ENCODE results near the gene PM20D2. TPM values are rescaled to one million over a fixed set of nuclear protein-coding genes. Genes with fewer than 3 reads are reported as not detected.

The PM20D2 gene
- total RNA-seq, 1 donor from 2014 or later, result 18.3 TPM

DNA sequence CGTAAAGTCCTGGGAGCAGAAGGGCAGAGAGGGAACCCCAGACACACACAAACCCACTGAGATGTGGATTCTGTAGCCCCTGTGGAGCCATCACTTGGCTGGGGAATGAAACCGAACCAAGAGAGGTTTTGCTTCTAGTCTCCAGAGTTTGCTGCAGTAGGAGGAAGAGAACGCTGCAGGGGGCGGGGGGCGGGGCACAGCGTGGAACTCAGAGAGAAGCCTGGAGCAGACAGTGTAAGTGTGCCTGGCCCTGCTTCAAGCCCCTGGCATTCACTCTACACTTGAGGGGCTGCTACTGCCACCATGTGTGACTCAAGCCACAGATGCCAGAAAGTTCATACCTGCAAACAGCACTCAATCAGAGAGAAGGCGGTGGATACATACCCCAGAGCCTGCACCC is 52.4 kb downstream of the PM20D2 start:
- H3K9me3 Mint-ChIP-seq, result peaks cover 13% of the 10 kb centered on the region
- H3K27ac Mint-ChIP-seq, result no peak overlapping the region
- intact Hi-C loops (cut with micrococcal nuclease), result no loop called here
- H3K36me3 Mint-ChIP-seq (ENCODE audit: low read depth), result no peaks in the 10 kb centered on the region
- no peaks in the 10 kb centered on the region for H3K4me1 Mint-ChIP-seq
- peaks cover 5% of the 10 kb centered on the region for H3K27me3 Mint-ChIP-seq
- no peak for DNase-seq
- H3K4me3 Mint-ChIP-seq, result no peak overlapping the region

GRCh38 chr6:89199579-89199978 is 53.7 kb downstream of the PM20D2 start:
- Mint-ChIP-seq H3K36me3 (ENCODE audit: low read depth) (no peaks in the 10 kb centered on the region), H3K27me3 (peaks cover 5% of the 10 kb centered on the region), H3K9me3 (peaks cover 8% of the 10 kb centered on the region), H3K27ac (no peak overlapping the region), H3K4me3 (no peak overlapping the region), H3K4me1 (no peaks in the 10 kb centered on the region)
- no peak for DNase-seq
- intact Hi-C loops (cut with micrococcal nuclease), result no loop called here

DNA sequence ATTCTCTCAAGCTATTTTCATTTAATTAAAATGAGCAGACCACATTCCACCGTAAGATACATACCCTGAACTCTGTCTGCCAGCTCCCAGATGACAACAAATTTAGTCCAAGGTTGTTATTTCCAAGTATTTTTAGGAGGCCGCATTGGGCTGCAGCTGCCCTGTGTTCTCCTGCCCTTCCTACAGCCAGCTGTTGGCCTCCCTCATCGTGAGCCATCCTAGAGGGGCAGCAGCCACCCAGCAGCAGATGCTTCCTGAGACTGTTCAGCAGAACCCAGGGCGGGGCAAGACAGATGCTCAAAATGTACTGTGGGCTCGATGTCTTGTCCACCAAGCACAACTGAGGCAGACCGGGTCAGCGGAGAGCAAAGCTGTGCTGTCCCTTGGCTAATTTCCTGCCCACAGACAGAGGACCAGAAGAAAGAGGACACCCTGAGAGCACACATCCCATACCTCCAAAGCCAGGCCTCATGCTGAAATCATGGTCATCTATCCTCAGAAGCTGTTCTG is 54.9 kb downstream of the PM20D2 start:
- intact Hi-C loops (cut with micrococcal nuclease), result no loop called here
- Mint-ChIP-seq H3K27me3 (peaks cover 3% of the 10 kb centered on the region), H3K4me1 (no peaks in the 10 kb centered on the region), H3K9me3 (no peaks in the 10 kb centered on the region), H3K27ac (no peak overlapping the region), H3K36me3 (ENCODE audit: low read depth) (no peaks in the 10 kb centered on the region), H3K4me3 (no peak overlapping the region)
- DNase-seq, result no peak

DNA sequence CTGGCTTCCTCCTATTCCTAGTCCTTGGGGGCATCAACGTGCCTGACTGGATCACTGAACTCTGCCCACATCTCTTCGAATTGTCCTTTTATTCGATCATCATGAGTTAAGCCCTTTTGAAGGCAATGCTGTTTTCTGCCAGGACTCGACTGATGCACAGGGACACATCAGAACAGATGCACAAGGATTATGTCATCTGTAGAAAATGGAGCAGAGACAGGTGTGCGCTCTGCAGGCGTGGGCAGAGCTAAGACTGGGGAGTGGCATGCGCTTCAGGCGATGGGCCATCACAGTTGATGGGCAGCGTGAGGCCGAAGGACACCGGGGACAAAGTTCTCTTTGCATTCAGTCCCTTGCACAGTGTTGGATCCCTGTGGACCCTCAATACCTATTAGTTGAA is 58.2 kb downstream of the PM20D2 start:
- H3K4me1 Mint-ChIP-seq, result no peaks in the 10 kb centered on the region
- no peak overlapping the region for H3K4me3 Mint-ChIP-seq
- H3K36me3 Mint-ChIP-seq (ENCODE audit: low read depth), result no peaks in the 10 kb centered on the region

DNA sequence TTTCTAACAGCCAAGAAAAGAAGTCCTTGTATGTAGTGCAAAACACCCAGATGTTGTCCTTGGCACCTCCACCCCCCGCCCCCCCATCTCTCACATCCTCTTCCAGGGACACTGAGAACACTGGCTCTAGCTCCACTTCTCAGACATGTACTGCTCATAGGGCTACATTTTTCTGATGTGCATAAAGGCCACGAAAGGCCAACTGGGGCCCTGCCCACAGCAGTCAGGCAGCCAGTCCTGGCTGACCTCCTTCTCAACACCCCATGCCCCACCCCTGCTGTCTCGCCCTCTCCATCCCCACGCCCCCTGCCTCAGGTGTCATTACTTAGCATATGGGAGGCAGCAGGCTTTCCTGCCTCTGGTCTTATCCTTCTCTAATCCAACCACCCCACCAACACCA is 60.0 kb downstream of the PM20D2 start:
- H3K27me3 Mint-ChIP-seq, result no peaks in the 10 kb centered on the region
- H3K4me3 Mint-ChIP-seq, result no peak overlapping the region
- H3K27ac Mint-ChIP-seq, result no peak overlapping the region
- intact Hi-C loops (cut with micrococcal nuclease), result no loop called here
- H3K4me1 Mint-ChIP-seq, result no peaks in the 10 kb centered on the region
- no peaks in the 10 kb centered on the region for H3K36me3 Mint-ChIP-seq (ENCODE audit: low read depth)
- no peaks in the 10 kb centered on the region for H3K9me3 Mint-ChIP-seq
- DNase-seq, result no peak

More for the DNA sequence above, 58.2 kb downstream of the PM20D2 start:
- H3K9me3 Mint-ChIP-seq, result no peaks in the 10 kb centered on the region
- no peaks in the 10 kb centered on the region for H3K27me3 Mint-ChIP-seq
- intact Hi-C loops (cut with micrococcal nuclease), result no loop called here
- H3K27ac Mint-ChIP-seq, result no peak overlapping the region
- DNase-seq, result no peak

DNA sequence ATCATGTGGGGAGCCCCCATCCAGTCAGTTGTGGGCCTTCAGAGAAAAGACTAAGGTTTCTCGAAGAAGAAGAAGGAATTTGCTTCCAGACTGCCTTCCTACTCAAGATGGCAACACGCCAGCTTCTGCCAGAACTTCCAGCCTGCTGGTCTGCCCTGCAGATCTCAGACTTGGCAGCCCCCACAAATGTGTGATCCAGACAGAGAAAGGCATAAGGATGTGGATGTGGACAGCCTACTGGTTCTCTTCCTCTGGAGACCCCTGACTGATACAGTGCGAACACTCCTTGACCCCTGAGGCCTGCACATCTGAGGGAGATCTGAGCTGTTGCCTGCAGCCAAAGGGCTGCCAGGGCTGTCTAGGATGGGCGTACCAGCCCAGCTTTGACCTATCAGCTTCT is 62.7 kb downstream of the PM20D2 start:
- no peaks in the 10 kb centered on the region for H3K9me3 Mint-ChIP-seq
- H3K27me3 Mint-ChIP-seq, result peaks cover 2% of the 10 kb centered on the region

DNA sequence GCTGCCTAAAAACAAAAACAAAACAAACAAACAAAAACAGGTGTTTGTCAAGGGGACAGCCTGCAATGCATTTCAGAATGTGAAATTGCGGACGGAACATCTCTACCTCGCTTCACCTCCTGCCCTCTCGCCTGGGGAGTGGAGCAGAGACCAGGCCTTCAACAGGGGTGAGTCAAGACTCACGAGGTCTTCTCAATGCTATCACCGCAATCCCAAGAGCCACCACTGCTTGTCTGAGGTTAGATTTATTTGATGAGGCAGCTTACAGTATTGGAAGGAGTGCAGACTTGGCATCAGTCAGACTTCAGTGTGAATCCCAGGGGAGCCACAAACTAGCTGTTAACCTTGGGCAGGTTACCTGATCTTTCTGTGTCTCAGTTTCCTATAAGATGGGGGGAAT is 63.6 kb downstream of the PM20D2 start:
- intact Hi-C loops (cut with micrococcal nuclease), result no loop called here

More for the DNA sequence above, 62.7 kb downstream of the PM20D2 start:
- Mint-ChIP-seq H3K36me3 (ENCODE audit: low read depth) (no peaks in the 10 kb centered on the region), H3K4me1 (no peaks in the 10 kb centered on the region), H3K27ac (no peak overlapping the region), H3K4me3 (no peak overlapping the region)
- intact Hi-C loops (cut with micrococcal nuclease), result no loop called here
- DNase-seq, result no peak

DNA sequence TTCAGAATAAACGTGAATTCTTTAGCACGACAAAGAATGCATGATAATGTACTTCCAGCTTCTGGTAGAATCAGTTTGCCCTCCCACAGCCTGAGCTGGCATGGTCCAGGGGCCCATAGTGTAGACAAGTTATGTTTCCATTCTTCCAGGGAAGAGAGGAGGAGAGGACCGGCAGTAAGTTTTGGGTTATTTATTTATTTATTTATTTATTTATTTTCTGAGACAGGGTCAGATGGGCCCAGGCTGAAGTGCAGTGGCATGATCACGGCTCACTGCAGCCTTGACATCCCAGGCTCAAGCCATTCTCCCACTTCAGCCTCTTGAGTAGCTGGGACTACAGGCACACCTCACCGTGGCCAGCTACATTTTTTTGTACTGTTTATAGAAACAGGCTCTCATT is 66.6 kb downstream of the PM20D2 start:
- DNase-seq, result no peak
- no peaks in the 10 kb centered on the region for H3K4me1 Mint-ChIP-seq
- H3K4me3 Mint-ChIP-seq, result no peak overlapping the region
- H3K27ac Mint-ChIP-seq, result no peak overlapping the region
- H3K27me3 Mint-ChIP-seq, result peaks cover 14% of the 10 kb centered on the region
- H3K36me3 Mint-ChIP-seq (ENCODE audit: low read depth), result no peaks in the 10 kb centered on the region
- intact Hi-C loops (cut with micrococcal nuclease), result no loop called here
- no peaks in the 10 kb centered on the region for H3K9me3 Mint-ChIP-seq

More for the DNA sequence above, 63.6 kb downstream of the PM20D2 start:
- H3K27me3 Mint-ChIP-seq, result peaks cover 8% of the 10 kb centered on the region
- H3K27ac Mint-ChIP-seq, result no peak overlapping the region
- H3K9me3 Mint-ChIP-seq, result no peaks in the 10 kb centered on the region
- no peaks in the 10 kb centered on the region for H3K36me3 Mint-ChIP-seq (ENCODE audit: low read depth)
- no peak for DNase-seq
- H3K4me1 Mint-ChIP-seq, result no peaks in the 10 kb centered on the region
- no peak overlapping the region for H3K4me3 Mint-ChIP-seq

DNA sequence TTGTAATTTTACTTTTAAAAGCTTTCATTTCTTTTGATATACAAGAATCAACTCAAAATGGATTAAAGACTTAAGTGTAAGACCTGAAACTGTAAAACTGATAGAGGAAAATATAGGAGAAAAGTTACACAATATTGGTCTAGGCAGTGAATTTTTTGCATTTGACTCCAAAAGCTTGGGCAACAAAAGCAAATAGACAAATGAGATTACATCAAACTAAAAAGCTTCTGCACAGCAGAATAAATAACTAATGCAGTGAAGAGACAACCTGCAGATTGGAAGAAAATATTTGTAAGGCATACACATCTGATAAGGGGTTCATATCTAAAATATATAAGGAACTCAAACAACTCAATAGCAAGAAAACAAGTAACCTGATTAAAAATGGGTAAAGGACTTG is 68.3 kb downstream of the PM20D2 start:
- DNase-seq, result no peak
- no peaks in the 10 kb centered on the region for H3K9me3 Mint-ChIP-seq
- intact Hi-C loops (cut with micrococcal nuclease), result no loop called here
- H3K27ac Mint-ChIP-seq, result no peak overlapping the region
- H3K36me3 Mint-ChIP-seq (ENCODE audit: low read depth), result no peaks in the 10 kb centered on the region
- no peak overlapping the region for H3K4me3 Mint-ChIP-seq
- no peaks in the 10 kb centered on the region for H3K4me1 Mint-ChIP-seq
- peaks cover 20% of the 10 kb centered on the region for H3K27me3 Mint-ChIP-seq

Other genes starting within 250 kb of the PM20D2 start
- gene RNGTT, start 182.4 kb upstream of the PM20D2 start, total RNA-seq, result 23.8 and 25.9 TPM in 2 replicates
- gene PNRC1, start 65.3 kb upstream of the PM20D2 start, total RNA-seq, result 48.3 and 51.2 TPM in 2 replicates
- gene SRSF12, start 28.0 kb upstream of the PM20D2 start, total RNA-seq, result 0.05 TPM in 1 of 2 replicates, not detected in the other
- not detected in 2 replicates for gene GABRR1, start 71.3 kb downstream of the PM20D2 start, total RNA-seq
- 0.19 and 1.0 TPM in 2 replicates for gene GABRR2, start 169.2 kb downstream of the PM20D2 start, total RNA-seq
- 31.6 and 33.5 TPM in 2 replicates for gene UBE2J1, start 206.7 kb downstream of the PM20D2 start, total RNA-seq